NCI-H2107 treated with DMSO at 0.1 percent for 48 hours (cell line): Measurements from ENCODE around the gene GPR139.

Source experiments
- DNase-seq: peaks from one replicate; lab custom pipeline; 2025; ENCODE audit not compliant: unreplicated experiment; lab: John Stamatoyannopoulos, UW

GPR139 gene

DNA sequence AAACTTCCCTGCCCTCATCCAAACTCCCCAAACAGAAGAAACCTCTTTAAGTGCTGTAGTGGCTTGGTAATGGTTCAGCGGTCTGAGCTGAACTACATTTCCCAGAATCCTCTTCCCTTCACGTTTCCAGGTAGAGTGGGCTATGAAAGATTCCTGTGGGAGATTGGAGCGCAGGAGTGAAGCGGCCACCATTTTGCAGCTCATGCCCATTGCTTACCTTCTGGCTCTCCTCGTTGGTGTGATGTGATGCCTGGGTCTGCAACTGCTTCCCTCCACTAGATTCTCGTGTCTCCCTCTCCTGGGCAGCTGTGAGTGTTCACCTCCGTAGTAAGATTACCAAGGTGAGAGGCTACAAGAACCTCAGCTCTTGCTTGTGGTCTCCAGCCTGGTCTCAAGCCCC lies 82.1 kb downstream of the GPR139 start:
- no peak for DNase-seq

DNA sequence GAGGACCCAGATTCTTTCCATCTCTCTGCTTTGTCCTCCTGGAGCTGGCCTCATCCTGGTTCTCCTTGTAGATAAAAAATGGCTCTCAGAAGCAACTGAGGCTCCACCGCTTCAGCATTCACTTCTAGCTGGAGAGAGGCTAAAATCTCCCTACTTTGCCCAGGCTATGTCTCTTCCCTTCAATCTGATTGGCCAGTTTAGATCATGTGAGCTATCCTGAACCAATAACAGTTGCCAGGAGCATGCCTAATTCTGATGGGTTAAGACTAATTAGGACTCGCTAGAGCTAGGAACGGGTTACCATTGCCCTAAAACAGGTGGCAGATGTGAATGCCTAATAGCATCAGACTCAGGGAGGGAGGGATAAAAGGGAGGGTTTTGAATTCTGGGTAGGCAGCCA lies 89.6 kb downstream of the GPR139 start:
- DNase-seq = no peak
